HG03442 (cell line): ENCODE measurements around the gene NSMCE4A.
"Not testable (repeated sequence)": the region's sequence is repeated elsewhere in the genome, so short reads cannot be mapped to it uniquely, and the experiment has no call there.

Experiments
- ATAC-seq: cut with Tn5 transposase; IDR thresholded peaks from one replicate; pipeline ENCODE4 v1.9.1; 2021; ENCODE audit warnings: mild to moderate bottlenecking, moderate library complexity; ENCODE audit not compliant: unreplicated experiment

NSMCE4A gene

GRCh38 chr10:121974535-121975294 lies at the start of gene NSMCE4A:
TSS of gene NSMCE4A (minus strand) at chr10:121975217. CDS start at chr10:121975165, 52 bp downstream.
- peak; percentile 78 for ATAC-seq

GRCh38 chr10:122023257-122023656 lies 48.2 kb upstream of the NSMCE4A start:
- not testable (repeated sequence) for ATAC-seq

GRCh38 chr10:122022276-122022675 lies 47.3 kb upstream of the NSMCE4A start:
- ATAC-seq, result no peak

GRCh38 chr10:122021828-122022227 lies 46.8 kb upstream of the NSMCE4A start:
- no peak for ATAC-seq

- no peak for ATAC-seq
Measured at GRCh38 chr10:122021379-122021778, 46.4 kb upstream of the NSMCE4A start.

- no peak for ATAC-seq
Measured at GRCh38 chr10:122020226-122020625, 45.2 kb upstream of the NSMCE4A start.

GRCh38 chr10:122019414-122019975 lies 44.5 kb upstream of the NSMCE4A start:
- no peak for ATAC-seq

GRCh38 chr10:122018951-122019413 lies 44.0 kb upstream of the NSMCE4A start:
- ATAC-seq, result no peak

GRCh38 chr10:122018491-122018890 lies 43.5 kb upstream of the NSMCE4A start:
- no peak for ATAC-seq

GRCh38 chr10:122017926-122018325 lies 42.9 kb upstream of the NSMCE4A start:
- not testable (repeated sequence) for ATAC-seq

GRCh38 chr10:122014652-122015248 lies 39.7 kb upstream of the NSMCE4A start:
- no peak for ATAC-seq

GRCh38 chr10:122013311-122013780 lies 38.3 kb upstream of the NSMCE4A start:
- ATAC-seq, result no peak

GRCh38 chr10:122012731-122013130 lies 37.7 kb upstream of the NSMCE4A start:
- no peak for ATAC-seq

- ATAC-seq, result no peak
Measured at GRCh38 chr10:122010405-122011050, 35.5 kb upstream of the NSMCE4A start.

- no peak for ATAC-seq
Measured at GRCh38 chr10:122007415-122007814, 32.4 kb upstream of the NSMCE4A start.

GRCh38 chr10:122001698-122002097 lies 26.7 kb upstream of the NSMCE4A start:
- ATAC-seq, result no peak

GRCh38 chr10:121999301-121999700 lies 24.3 kb upstream of the NSMCE4A start:
- no peak for ATAC-seq

GRCh38 chr10:121998462-121998861 lies 23.4 kb upstream of the NSMCE4A start:
- ATAC-seq, result no peak

- ATAC-seq, result no peak
Measured at GRCh38 chr10:121994429-121994941, 19.5 kb upstream of the NSMCE4A start.

GRCh38 chr10:121991727-121992126 lies 16.7 kb upstream of the NSMCE4A start:
- not testable (repeated sequence) for ATAC-seq

- no peak for ATAC-seq
Measured at GRCh38 chr10:121990015-121990677, 15.1 kb upstream of the NSMCE4A start.
